ENCODE results near the gene DYRK1B.

The DYRK1B gene

DNA sequence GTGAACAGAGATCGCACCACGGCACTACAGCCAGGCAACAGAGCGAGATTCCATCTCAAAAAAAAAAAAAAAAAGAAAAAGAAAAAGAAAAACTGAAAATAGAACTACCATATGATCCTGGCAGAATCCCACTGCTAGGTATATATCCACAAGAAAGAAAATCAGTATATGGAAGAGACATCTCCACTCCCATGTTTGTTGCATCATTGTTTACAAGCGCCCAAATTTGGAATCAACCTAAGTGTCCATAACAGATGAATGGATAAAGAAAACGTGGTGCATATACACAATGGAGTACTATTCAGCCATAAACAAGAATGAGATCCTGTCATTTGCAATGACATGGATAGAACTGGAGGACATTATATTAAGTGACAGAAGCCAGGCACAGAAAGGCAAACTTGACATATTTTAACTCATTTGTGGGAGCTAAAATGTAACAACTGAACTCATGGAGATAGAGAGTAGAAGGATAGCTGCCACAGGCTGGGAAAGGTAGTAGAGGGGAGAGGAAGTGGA, 26.1 kb downstream of the DYRK1B start:
- DNase-seq = no peak

DNA sequence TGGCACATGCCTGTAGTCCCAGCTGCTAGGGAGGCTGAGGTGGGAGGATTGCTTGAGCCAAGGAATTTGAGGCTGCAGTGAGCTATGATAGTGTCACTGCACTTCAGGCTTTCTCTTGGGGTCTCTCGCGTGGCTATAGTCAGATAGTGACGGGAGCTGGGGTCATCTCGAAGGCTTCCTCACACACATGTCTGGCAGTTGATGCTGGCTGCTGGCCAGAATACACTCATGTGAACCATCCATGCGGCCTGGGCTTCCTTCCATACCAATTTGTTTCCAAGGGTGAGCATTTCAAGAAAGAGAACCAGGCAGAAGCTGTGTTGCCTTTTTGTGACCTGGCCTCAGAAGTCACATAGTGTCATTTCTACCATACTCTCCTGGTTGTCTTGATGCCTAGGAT, 28.9 kb downstream of the DYRK1B start:
- DNase-seq = no peak

DNA sequence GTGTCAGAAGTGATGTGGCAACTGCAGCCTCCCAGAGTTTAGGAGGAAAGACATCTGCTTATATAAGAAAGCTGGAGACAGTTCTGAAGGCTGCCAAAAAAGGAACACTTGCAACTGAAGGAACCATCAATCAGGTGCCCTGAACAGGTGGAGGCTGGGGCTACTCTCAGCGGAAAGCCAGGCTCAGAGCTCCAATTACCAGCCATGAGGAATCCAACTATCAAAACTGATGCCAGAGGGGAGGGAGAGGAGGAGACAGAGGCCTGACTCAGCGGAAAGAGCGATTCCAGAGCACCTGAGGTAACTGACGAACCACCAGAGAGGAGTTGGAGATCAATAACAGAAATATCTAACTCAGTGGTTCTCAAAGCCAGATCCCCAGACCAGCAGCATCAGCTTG, 31.0 kb downstream of the DYRK1B start:
- no peak for DNase-seq

DNA sequence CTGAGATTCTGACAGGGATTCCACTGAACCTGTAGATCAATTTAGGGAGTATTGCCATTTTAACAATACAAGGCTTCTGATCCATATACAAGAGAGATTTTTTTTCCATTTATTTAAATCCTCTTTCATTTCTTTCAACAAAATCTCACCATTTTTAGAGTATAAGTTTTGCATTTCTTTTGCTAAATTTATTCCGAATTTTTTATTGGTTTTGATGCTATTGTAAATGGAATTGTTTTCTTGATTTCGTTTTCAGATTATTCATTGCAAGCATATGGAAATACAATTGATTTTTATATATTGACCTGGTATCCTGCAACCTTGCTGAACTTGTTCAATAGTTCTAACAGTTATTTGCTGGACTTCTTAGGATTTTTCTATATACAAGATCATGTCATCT, 36.9 kb downstream of the DYRK1B start:
- no peak for DNase-seq

DNA sequence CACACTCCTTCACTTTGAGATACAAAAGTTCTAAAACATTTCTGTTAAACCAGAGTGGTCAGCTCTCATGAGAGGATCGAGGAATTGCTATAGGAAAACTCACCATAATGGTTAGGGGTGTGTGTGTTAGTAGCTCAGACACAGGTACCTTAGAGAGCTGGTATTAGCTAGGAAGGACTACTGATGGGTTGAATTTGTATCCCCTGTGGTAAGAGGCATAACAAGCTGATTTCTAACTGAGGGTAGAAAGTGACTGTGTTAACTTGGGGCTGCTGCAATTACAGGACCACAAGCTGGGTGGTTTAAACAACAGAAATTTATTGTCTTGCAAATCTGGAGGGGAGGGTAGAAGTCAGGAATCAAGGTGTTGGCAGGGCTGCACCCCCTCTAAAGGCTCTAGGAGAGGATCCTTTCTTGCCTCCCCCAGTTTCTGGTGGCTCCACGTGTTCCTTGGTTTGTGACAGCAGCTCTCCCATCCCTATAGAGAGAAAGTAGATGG, 37.9 kb downstream of the DYRK1B start:
- DNase-seq = no peak

DNA sequence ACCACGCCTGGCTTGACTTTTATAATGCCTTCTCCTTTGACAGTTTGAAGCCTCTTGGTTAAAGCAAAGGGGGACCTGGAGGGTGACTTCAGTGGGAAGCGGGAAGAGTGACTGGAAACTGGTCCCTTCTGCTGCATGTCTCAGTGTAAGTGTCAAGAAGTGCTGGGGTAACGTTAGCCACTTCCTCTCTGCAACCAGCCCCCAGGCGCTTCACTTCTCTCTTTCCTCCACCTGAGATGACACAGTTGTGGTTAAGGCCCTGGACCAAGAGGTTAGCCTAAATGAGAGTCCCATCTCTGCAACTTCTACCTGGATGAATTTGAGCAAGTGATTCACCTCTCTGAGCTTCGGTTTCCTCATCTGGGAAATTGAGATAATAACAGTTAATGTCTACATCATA, 39.0 kb downstream of the DYRK1B start:
- no peak for DNase-seq

DNA sequence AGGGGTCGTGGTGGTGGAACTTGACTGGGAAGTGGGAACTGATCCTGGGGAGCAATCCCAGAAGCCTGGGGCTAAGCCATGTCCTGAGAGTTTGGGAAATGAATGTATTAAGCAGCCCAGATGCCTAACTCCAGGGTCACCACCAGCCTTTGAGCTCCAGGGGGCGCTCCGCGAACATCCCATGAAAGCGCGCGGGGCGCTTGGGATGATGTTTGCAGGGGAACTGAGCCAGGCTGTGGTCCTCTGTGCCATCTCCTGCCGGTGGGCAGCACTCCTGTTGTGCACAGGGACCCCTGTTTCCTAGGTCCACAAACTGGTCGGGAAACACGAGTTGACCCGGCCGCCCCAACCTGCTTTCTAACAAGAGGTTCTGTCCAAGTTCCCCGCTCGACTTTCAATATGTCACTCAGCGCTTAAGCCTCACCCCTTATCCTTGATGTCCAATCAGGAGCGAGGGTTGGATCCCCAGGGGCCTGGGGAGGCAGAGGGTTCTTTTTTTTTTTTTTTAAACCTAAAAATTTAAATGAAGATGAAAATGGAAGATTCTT, 40.9 kb downstream of the DYRK1B start:
- DNase-seq = peak; percentile 60

DNA sequence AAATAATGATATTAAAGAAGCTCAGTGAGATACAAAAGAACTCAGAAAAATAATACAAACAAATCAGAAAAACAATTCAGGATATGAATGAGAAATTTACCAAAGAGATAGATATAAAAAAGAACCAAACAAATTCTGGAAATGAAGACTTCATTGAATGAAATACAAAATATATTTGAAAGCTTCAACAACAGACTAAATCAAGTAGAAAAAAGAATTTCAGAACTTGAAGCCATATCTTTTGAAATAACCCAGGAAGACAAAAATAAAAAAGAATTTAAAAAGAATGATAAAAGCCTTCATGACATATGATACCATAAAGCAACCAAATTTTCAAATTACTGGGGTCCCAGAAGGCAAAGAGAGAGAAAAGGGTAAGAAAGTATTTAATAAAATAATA, 45.7 kb downstream of the DYRK1B start:
- DNase-seq = no peak

DNA sequence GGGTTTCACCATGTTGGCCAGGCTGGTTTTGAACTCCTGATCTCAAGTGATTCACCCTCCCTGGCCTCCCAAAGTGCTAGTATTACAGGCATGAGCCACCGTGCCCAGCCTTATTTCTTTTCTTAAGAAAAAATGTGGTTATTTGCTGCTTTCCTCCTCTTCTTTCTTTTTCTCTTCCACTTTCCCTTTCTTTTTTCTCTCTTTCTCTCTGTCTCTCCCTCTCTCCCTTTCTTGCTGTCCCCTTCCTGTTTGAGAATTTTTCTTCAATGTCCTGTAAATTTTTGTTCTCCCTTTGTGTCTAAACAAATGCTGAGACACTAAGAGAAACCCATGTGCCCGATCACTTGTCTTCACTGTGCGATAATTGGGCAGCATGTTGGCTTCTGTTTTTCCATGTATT, 53.1 kb downstream of the DYRK1B start:
- DNase-seq = no peak

DNA sequence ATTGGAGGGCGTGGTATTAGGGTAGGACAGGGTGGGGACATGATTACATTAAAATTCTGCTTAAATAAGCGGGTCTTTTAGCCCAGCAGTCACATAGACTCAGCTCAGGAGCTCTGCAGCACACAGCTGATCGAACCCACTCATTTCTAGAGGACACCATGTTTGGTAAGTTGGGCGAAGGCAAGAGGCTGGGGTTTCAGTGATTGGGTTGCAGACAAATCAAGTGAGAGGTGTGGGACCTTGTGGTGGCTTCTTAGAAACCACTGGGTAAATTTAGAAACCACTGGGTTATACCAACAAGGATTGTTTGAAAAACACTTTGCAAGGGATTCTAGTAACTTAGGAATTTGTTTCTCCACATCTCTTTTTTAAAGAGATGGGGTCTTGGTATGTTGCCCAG, 55.2 kb downstream of the DYRK1B start, which contains the start of gene LEUTX:
TSS of gene LEUTX (plus strand) at position 92 of the 400 bp plus-strand sequence. CDS start at position 159, 67 bp downstream.
- no peak for DNase-seq
